GM19438 (cell line): ENCODE results near the gene ZDHHC22.

Experiments used
- ATAC-seq: cut with Tn5 transposase; IDR thresholded peaks from one replicate; pipeline ENCODE4 v1.9.1; 2021; ENCODE audit warnings: low read depth; ENCODE audit not compliant: unreplicated experiment

ZDHHC22 gene

DNA sequence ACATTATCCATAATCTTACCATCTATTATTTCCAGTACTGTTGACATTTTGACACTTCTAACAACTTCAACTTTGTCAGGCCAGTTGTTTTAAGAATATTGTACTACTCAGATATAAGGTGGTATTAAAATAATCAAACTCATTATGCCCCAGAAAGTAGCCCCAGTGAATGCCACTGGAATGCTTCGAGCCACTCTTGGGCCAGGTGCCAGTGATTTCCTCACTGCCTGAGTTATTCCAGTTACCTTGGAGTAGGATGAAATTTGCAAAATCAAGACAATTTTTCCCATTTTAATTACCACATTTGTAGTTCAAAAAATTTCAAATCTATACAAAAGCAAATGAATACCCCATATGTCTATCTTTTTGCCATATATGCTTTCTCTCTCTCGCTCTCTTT, 34.4 kb downstream of the ZDHHC22 start:
- no peak for ATAC-seq

DNA sequence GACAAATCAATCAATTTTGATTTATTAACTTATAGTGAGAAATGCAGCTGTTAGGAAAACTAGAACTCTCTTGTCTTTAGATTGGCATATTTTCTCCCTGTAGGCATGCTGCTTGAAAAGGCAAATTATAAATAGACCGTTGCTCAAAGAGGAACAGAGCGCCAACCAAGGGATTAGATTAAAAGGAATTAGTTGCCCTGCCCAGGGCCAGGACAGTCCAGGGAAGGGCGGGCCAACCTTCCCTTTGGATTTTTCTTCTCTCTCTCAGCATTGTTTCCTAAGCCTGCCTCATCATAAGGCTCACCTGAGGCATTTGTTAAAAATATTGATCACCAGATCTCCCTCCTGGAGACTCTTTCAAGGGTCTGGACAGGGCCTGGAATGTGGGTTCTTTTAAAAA, 34.9 kb downstream of the ZDHHC22 start:
- no peak for ATAC-seq

GRCh38 chr14:77105145-77105939, 36.2 kb downstream of the ZDHHC22 start:
- no peak for ATAC-seq

DNA sequence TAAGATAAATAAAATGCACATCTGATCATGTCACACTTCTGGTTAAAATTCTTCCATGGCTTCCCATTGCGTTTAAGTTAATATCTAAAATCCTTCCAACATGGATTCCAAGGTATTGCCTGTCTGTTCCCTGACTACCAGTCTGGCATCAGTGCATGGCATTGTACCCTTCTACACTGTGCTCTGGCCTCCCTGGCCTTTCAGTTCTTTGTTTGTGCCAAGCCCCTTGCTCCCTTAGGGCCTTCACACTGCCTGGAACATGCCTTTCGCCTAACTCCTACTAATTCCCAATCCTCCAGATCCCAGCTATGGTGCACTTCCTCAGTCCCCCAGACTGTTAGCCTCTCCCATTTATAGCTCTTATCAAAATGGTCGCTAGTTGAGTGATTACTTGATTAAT, 37.2 kb downstream of the ZDHHC22 start:
- no peak for ATAC-seq

GRCh38 chr14:77103951-77104350, 37.6 kb downstream of the ZDHHC22 start:
- ATAC-seq, result no peak

GRCh38 chr14:77103475-77103874, 38.1 kb downstream of the ZDHHC22 start:
- ATAC-seq, result no peak

GRCh38 chr14:77102154-77102553, 39.4 kb downstream of the ZDHHC22 start:
- no peak for ATAC-seq

DNA sequence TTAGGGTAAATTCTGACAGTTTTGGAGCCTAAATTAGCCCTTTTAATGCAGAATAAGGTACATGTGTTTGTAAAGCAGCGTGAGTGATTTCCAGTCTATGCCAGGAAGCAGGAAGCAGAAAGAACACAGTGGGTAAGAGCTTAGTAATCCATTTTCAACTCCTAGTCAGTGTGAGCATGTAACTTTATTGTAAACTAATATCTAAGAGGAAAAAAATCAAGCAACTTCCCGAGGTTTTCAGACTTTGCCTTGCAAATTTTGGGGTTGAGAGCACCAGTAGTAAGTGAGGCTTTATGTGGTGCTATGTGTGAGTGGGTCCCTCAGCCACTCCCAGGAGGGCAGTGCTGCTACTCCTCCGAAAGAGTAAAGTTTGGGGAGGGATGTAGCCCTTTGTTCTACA, 40.6 kb downstream of the ZDHHC22 start:
- ATAC-seq, result no peak

- ATAC-seq, result no peak
Observed at GRCh38 chr14:77099425-77100167, 42.0 kb downstream of the ZDHHC22 start.

DNA sequence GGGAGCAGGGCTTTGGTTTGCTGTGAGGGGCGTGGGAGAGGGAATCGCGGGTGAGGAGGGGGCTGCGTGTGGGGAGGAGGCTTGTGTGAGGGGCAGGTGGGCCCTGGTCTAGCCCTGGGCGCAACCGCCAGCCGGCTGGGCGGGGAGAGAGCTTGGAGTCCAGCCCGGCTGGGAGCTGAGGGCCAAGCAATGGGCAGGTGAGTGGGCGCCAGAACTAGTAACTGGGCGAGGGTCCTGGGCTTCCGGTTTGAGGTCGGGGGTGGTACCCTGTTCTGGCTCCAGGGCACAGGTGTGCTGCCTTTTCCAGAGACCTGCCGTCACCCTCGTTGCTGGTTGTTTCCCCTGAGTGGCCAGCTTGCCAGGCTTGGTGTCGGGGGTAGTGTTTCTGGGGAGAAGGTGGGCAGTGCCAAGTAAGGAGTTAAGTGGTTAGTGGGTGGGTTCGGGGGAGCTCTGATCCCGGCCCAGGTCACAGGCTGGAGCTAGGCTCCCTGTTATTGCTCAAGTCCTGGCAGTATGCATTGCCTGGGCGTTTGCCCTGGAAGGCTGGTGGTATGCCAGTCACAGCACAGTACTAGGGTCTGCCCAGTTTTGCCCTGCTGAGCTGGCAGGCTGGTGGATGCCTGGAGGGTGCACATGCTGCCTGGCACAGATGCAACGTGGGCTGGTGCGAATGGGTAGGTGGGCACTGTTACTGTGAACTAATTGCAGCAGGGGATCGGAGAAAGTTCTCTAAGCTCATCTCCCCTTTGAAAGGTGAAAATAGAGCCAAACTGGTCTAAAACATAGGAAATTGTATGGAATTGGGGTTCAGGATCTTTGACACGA, 42.9 kb downstream of the ZDHHC22 start:
- no peak for ATAC-seq

DNA sequence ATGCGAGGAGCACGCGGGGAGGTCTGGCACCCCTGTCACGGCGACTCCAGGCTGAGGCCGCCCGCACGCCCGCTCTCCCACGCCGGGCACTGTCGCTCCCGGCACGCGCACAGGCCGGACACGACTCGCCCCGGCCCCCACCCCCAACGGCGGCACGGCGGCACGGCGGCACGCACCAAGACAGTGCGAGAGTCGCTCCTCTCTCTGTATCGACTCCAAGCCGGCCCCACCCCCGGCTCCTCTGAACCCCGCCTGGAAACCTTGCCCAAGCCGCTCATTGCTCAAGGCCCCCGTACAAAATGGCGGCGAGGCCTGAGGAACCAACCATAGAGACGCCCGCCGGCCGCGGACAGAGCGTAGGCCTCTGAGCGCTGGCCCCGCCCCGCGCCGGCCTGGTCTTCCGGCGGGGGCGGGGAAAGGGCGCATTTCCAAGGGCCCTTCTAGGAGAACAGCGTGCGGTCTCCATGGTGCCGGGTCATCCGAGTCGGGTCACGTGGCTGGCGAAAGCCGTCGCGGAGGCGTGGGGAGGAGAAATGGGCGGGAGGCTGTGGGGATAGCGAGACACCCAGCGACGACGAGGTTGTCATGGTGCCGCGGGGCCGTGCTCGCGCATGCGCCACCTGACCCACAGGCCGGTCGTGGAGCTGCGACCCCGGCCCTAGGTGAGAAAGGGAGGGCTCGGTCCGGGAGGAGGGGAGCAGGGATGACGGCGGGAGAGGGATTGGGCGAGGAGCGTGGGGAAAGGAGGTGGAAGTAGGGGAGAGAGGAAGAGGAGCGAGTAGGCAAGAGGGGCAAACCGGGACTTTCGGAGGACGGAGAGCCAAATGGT, 43.7 kb downstream of the ZDHHC22 start, which contains the start of gene CIPC:
Gene CIPC (plus strand): TSS at position 559 of the 829 bp plus-strand sequence. CDS start 7,451 bp downstream, outside the sequence.
- ATAC-seq, result peak; percentile 87

- peak; percentile 1 for ATAC-seq
Observed at GRCh38 chr14:77097006-77097699, 44.4 kb downstream of the ZDHHC22 start.

GRCh38 chr14:77094672-77095284, 46.8 kb downstream of the ZDHHC22 start:
- no peak for ATAC-seq

- ATAC-seq, result no peak
Observed at GRCh38 chr14:77092676-77093075, 48.9 kb downstream of the ZDHHC22 start.

DNA sequence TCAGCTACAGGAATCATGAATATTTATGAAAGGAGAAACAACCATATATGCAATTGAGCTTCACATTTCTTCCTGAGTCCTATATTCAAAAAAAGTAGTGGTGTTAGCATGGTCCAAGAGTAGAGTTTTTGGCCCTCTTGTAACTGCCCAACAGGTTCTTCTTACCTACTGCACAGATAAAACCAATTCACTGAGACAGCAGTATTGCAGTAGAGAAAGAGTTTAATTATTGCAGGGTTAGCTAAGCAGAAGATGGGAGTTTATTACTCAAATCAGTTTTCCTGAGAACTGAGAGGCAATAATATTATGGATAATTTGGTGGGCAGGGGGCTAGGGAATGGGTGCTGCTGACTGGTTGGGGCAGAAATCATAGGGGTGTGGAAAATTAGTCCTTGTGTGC, 50.1 kb downstream of the ZDHHC22 start:
- no peak for ATAC-seq

GRCh38 chr14:77088645-77089044, 52.9 kb downstream of the ZDHHC22 start:
- no peak for ATAC-seq

GRCh38 chr14:77088219-77088618, 53.4 kb downstream of the ZDHHC22 start:
- ATAC-seq, result no peak

- ATAC-seq, result no peak
Observed at GRCh38 chr14:77087631-77088030, 54.0 kb downstream of the ZDHHC22 start.

GRCh38 chr14:77086951-77087350, 54.6 kb downstream of the ZDHHC22 start:
- no peak for ATAC-seq
